Sigmoid colon (tissue), 7 donors: ENCODE measurements around the gene ABCB8. TPM values are rescaled to one million over a fixed set of nuclear protein-coding genes. Genes with fewer than 3 reads are reported as not detected.

Experiments
- DNase-seq: peaks from one replicate; pipeline ENCODE4 v3.0.0-alpha.2; 2019
- H3K27ac ChIP-seq, 4 donors: fragments of 200-600 bp; sonication (generic); one replicate each; pipeline ENCODE4 v1.5.1; 2016 to 2019; ENCODE audit warnings: mild to moderate bottlenecking in 1 of 4
- H3K27me3 ChIP-seq, 3 donors: fragments of 200-600 bp; sonication (generic); one replicate each; pipeline ENCODE4 v1.5.1; 2019; ENCODE audit warnings: mild to moderate bottlenecking in 1 of 3
- H3K36me3 ChIP-seq, 4 donors: fragments of 200-600 bp; sonication (generic); one replicate each; pipeline ENCODE4 v1.5.1; 2016 to 2019
- H3K4me1 ChIP-seq, 4 donors: fragments of 200-600 bp; sonication (generic); one replicate each; pipeline ENCODE4 v1.5.1; 2017 to 2019
- H3K4me3 ChIP-seq, 4 donors: fragments of 200-600 bp; sonication (generic); one replicate each; pipeline ENCODE4 v1.5.1; 2017 to 2019; ENCODE audit warnings: mild to moderate bottlenecking in 2 of 4, moderate library complexity in 1 of 4
- H3K9me3 ChIP-seq, 4 donors: fragments of 200-600 bp in 3 of 4; sonication (generic) in 3 of 4; one replicate each; pipeline versions ENCODE4 v1.5.1 to v1.6.1; 2013 to 2019
- EP300 ChIP-seq, 4 donors: sonication (generic); formaldehyde crosslinking; IDR thresholded peaks; one replicate each; pipeline ENCODE4 v1.6.1; 2017; ENCODE audit warnings: antibody characterized with exemption in 4 of 4
- POLR2A ChIP-seq, 2 donors: fragments of 450-650 bp; IDR thresholded peaks; one replicate each; pipeline ENCODE4 v1.6.1; 2016; ENCODE audit warnings: antibody characterized with exemption in 2 of 2, mild to moderate bottlenecking in 2 of 2, moderate library complexity in 2 of 2
- POLR2AphosphoS5 ChIP-seq, 4 donors: sonication (generic); formaldehyde crosslinking; IDR thresholded peaks; one replicate each; pipeline ENCODE4 v1.6.1; 2017; ENCODE audit warnings: antibody characterized with exemption in 4 of 4
- WGBS, 2 donors: extraction: QIAGEN DNeasy Blood & Tissue Kit; methylation state at CpG; one replicate each; pipeline ENCODE4 v1.1.7; 2013; 5-methylcytosine and 5-hydroxymethylcytosine counted together
- intact Hi-C: fragments of 100-400 bp; cut with DNase I; formaldehyde crosslinking; loops from one replicate; pipeline ENCODE4 v1.15.1; 2023
- polyA plus RNA-seq, 3 donors: library from polyadenylated mRNA; stranded (reverse); fragments of 200-250 nt; gene quantifications; one replicate each; pipeline ENCODE4 v1.2.3, GENCODE V29; 2013
- total RNA-seq, 4 donors: library from RNA; depleted of rRNA; stranded (reverse); fragments of >200 nt; gene quantifications; one replicate each; pipeline ENCODE4 v1.1.0, GENCODE V29; 2016
- TF ChIP-seq, protein P1 (sequence below), 4 experiments: fragments of 450-650 bp in 3 of 4; fragments of 200-600 bp in 1 of 4; IDR thresholded peaks; one replicate each; pipeline ENCODE4 v1.5.1; 2016 to 2019; ENCODE audit warnings: antibody characterized with exemption in 4 of 4, mild to moderate bottlenecking in 3 of 4, moderate library complexity in 2 of 4
- donor health status: healthy with polysubstance abuse.
- donor health status: Bipolar disorder and iron deficiency.
- donor health status: healthy.

Gene ABCB8
- total and polyA plus RNA-seq, 7 donors, result 3.0 to 32.8 (median 18.3) TPM

- Histone ChIP-seq H3K4me3 (peak overlapping the region in 3 of 4 donors; percentile 0 to 40 (median 40)), H3K4me1 (peaks cover 0 to 33% (median 23%) of the 10 kb centered on the region in 4 donors), H3K9me3 (no peaks in the 10 kb centered on the region), H3K27ac (no peak overlapping the region), H3K36me3 (no peaks in the 10 kb centered on the region), H3K27me3 (peaks cover 26 to 93% (median 76%) of the 10 kb centered on the region in 3 donors)
- intact Hi-C loops, result no loop called here
- DNase-seq, result no peak
- TF ChIP-seq, protein P1, sequence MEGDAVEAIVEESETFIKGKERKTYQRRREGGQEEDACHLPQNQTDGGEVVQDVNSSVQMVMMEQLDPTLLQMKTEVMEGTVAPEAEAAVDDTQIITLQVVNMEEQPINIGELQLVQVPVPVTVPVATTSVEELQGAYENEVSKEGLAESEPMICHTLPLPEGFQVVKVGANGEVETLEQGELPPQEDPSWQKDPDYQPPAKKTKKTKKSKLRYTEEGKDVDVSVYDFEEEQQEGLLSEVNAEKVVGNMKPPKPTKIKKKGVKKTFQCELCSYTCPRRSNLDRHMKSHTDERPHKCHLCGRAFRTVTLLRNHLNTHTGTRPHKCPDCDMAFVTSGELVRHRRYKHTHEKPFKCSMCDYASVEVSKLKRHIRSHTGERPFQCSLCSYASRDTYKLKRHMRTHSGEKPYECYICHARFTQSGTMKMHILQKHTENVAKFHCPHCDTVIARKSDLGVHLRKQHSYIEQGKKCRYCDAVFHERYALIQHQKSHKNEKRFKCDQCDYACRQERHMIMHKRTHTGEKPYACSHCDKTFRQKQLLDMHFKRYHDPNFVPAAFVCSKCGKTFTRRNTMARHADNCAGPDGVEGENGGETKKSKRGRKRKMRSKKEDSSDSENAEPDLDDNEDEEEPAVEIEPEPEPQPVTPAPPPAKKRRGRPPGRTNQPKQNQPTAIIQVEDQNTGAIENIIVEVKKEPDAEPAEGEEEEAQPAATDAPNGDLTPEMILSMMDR (IDR thresholded peaks at IDR 0.05), result no peak
- no peak for TF ChIP-seq POLR2A (IDR thresholded peaks at IDR 0.05)
- TF ChIP-seq EP300 (IDR thresholded peaks at IDR 0.05), result no peak
- TF ChIP-seq POLR2AphosphoS5 (IDR thresholded peaks at IDR 0.05), result no peak
- WGBS, 2 donors, result 25 to 57% methylated on average over 26 of the region's 26 CpGs
Observed at GRCh38 chr7:151013356-151013732, 14.9 kb upstream of the ABCB8 start.

DNA sequence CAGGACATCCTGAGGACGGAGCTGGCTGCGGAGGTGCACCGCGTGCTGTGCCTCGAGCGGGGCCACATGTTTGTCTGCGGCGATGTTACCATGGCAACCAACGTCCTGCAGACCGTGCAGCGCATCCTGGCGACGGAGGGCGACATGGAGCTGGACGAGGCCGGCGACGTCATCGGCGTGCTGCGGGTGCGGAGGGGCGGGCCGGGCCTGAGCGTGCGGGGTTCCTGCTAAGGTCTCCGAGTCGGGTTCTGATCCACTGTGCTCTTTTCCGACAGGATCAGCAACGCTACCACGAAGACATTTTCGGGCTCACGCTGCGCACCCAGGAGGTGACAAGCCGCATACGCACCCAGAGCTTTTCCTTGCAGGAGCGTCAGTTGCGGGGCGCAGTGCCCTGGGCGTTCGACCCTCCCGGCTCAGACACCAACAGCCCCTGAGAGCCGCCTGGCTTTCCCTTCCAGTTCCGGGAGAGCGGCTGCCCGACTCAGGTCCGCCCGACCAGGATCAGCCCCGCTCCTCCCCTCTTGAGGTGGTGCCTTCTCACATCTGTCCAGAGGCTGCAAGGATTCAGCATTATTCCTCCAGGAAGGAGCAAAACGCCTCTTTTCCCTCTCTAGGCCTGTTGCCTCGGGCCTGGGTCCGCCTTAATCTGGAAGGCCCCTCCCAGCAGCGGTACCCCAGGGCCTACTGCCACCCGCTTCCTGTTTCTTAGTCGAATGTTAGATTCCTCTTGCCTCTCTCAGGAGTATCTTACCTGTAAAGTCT, 14.3 kb upstream of the ABCB8 start:
- DNase-seq, result peak; percentile 84
- peak overlapping the region in 3 of 4 donors; percentile 0 to 40 (median 40) for H3K4me3 ChIP-seq
- peaks cover 26 to 93% (median 76%) of the 10 kb centered on the region in 3 donors for H3K27me3 ChIP-seq
- H3K4me1 ChIP-seq, result peaks cover 0 to 33% (median 28%) of the 10 kb centered on the region in 4 donors
- 24 to 50% methylated on average over 55 of the region's 55 CpGs for WGBS, 2 donors
- no peak for TF ChIP-seq POLR2AphosphoS5 (IDR thresholded peaks at IDR 0.05)
- TF ChIP-seq, protein P1 (IDR thresholded peaks at IDR 0.05), result no peak
- TF ChIP-seq EP300 (IDR thresholded peaks at IDR 0.05), result no peak
- no peak for TF ChIP-seq POLR2A (IDR thresholded peaks at IDR 0.05)
- no peak overlapping the region for H3K27ac ChIP-seq
- no peaks in the 10 kb centered on the region for H3K9me3 ChIP-seq
- intact Hi-C loops, result no loop called here
- H3K36me3 ChIP-seq, result no peaks in the 10 kb centered on the region

DNA sequence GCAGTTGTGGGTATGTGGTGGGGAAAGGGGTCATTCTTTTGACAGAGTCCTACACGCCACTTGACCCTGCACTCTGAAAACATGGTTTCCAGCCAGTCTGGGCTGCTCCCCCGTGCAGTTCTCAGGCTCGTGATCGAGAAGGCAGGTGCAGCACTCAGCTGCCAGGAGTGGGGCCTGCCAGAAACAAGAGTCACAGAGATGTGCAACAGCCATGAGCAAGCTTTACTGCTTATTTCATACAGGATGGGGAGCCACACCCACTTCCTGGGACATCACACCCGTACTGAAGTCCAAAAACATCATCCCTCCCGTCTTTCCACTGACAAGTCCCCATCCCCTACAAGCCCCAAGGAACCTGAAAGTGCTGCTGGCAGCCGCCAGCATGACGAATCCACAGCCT, 13.3 kb upstream of the ABCB8 start:
- Histone ChIP-seq H3K9me3 (no peaks in the 10 kb centered on the region), H3K36me3 (no peaks in the 10 kb centered on the region), H3K4me3 (no peak overlapping the region), H3K27me3 (peaks cover 26 to 93% (median 65%) of the 10 kb centered on the region in 3 donors), H3K4me1 (peaks cover 0 to 35% (median 32%) of the 10 kb centered on the region in 4 donors), H3K27ac (no peak overlapping the region)
- 38 to 66% methylated on average over 8 of the region's 8 CpGs for WGBS, 2 donors
- DNase-seq, result no peak
- intact Hi-C loops, result no loop called here
- TF ChIP-seq, protein P1 (IDR thresholded peaks at IDR 0.05), result no peak
- no peak for TF ChIP-seq POLR2A (IDR thresholded peaks at IDR 0.05)
- TF ChIP-seq EP300 (IDR thresholded peaks at IDR 0.05), result no peak
- TF ChIP-seq POLR2AphosphoS5 (IDR thresholded peaks at IDR 0.05), result no peak

- Histone ChIP-seq H3K27ac (no peak overlapping the region), H3K4me3 (no peak overlapping the region), H3K27me3 (peaks cover 26 to 92% (median 58%) of the 10 kb centered on the region in 3 donors), H3K4me1 (peaks cover 0 to 35% (median 32%) of the 10 kb centered on the region in 4 donors), H3K9me3 (no peaks in the 10 kb centered on the region), H3K36me3 (no peaks in the 10 kb centered on the region)
- DNase-seq, result no peak
- TF ChIP-seq POLR2AphosphoS5 (IDR thresholded peaks at IDR 0.05), result no peak
- 92% methylated on average over 5 of the region's 5 CpGs for WGBS, 2 donors
- intact Hi-C loops, result no loop called here
Observed at GRCh38 chr7:151015967-151016366, 12.3 kb upstream of the ABCB8 start.

- no peaks in the 10 kb centered on the region for H3K9me3 ChIP-seq
- intact Hi-C loops, result no loop called here
- TF ChIP-seq POLR2AphosphoS5 (IDR thresholded peaks at IDR 0.05) (no peak), POLR2A (IDR thresholded peaks at IDR 0.05) (no peak), EP300 (IDR thresholded peaks at IDR 0.05) (no peak)
- TF ChIP-seq, protein P1 (IDR thresholded peaks at IDR 0.05), result no peak
- H3K4me3 ChIP-seq, result no peak overlapping the region
- no peak overlapping the region for H3K27ac ChIP-seq
- no peak for DNase-seq
- peaks cover 26 to 93% (median 58%) of the 10 kb centered on the region in 3 donors for H3K27me3 ChIP-seq
- WGBS, 2 donors, result 92% methylated on average over 8 of the region's 8 CpGs
- peaks cover 0 to 35% (median 32%) of the 10 kb centered on the region in 4 donors for H3K4me1 ChIP-seq
- H3K36me3 ChIP-seq, result no peaks in the 10 kb centered on the region
Observed at GRCh38 chr7:151016505-151016904, 11.7 kb upstream of the ABCB8 start.
